ENCODE measurements around the gene UNC13A.

The UNC13A gene

GRCh38 chr19:17648786-17649185 lies 39.4 kb downstream of the UNC13A start:
- TF ChIP-seq JUND (IDR thresholded peaks at IDR 0.05; ENCODE audit: low read depth): no peak
- no peak for DNase-seq (ENCODE audit: low read depth in 1 of 2, low spot score in 1 of 2)
- in situ Hi-C loops (cut with HindIII; ENCODE audit: low pct_unique_long_range_greater_than_20kb, low sequenced_read_pairs): no loop called here

- in situ Hi-C loops (cut with HindIII; ENCODE audit: low pct_unique_long_range_greater_than_20kb, low sequenced_read_pairs): no loop called here
- peak in 1 of 2 experiments; percentile 33 for DNase-seq (ENCODE audit: low read depth in 1 of 2, low spot score in 1 of 2)
- TF ChIP-seq JUND (IDR thresholded peaks at IDR 0.05; ENCODE audit: low read depth): no peak
These were observed 40.0 kb downstream of the UNC13A start for GRCh38 chr19:17648097-17648660.

- in situ Hi-C loops (cut with HindIII; ENCODE audit: low pct_unique_long_range_greater_than_20kb, low sequenced_read_pairs): no loop called here
- no peak for TF ChIP-seq JUND (IDR thresholded peaks at IDR 0.05; ENCODE audit: low read depth)
- no peak for DNase-seq (ENCODE audit: low read depth in 1 of 2, low spot score in 1 of 2)
These were observed 40.8 kb downstream of the UNC13A start for GRCh38 chr19:17647071-17648020.

- TF ChIP-seq JUND (IDR thresholded peaks at IDR 0.05; ENCODE audit: low read depth): no peak
- in situ Hi-C loops (cut with HindIII; ENCODE audit: low pct_unique_long_range_greater_than_20kb, low sequenced_read_pairs): no loop called here
- DNase-seq (ENCODE audit: low read depth in 1 of 2, low spot score in 1 of 2): no peak
These were observed 41.7 kb downstream of the UNC13A start for GRCh38 chr19:17646441-17646840.

GRCh38 chr19:17645339-17645963 lies 42.7 kb downstream of the UNC13A start:
- DNase-seq (ENCODE audit: low read depth in 1 of 2, low spot score in 1 of 2): no peak
- no peak for TF ChIP-seq JUND (IDR thresholded peaks at IDR 0.05; ENCODE audit: low read depth)
- in situ Hi-C loops (cut with HindIII; ENCODE audit: low pct_unique_long_range_greater_than_20kb, low sequenced_read_pairs): no loop called here

GRCh38 chr19:17642656-17643055 lies 45.5 kb downstream of the UNC13A start:
- in situ Hi-C loops (cut with HindIII; ENCODE audit: low pct_unique_long_range_greater_than_20kb, low sequenced_read_pairs): no loop called here
- no peak for DNase-seq (ENCODE audit: low read depth in 1 of 2, low spot score in 1 of 2)
- TF ChIP-seq JUND (IDR thresholded peaks at IDR 0.05; ENCODE audit: low read depth): no peak

GRCh38 chr19:17641846-17642245 lies 46.3 kb downstream of the UNC13A start:
- no peak for TF ChIP-seq JUND (IDR thresholded peaks at IDR 0.05; ENCODE audit: low read depth)

GRCh38 chr19:17641181-17641580 lies 47.0 kb downstream of the UNC13A start:
- in situ Hi-C loops (cut with HindIII; ENCODE audit: low pct_unique_long_range_greater_than_20kb, low sequenced_read_pairs): no loop called here
- TF ChIP-seq JUND (IDR thresholded peaks at IDR 0.05; ENCODE audit: low read depth): no peak
- no peak for DNase-seq (ENCODE audit: low read depth in 1 of 2, low spot score in 1 of 2)

More at GRCh38 chr19:17641846-17642245, 46.3 kb downstream of the UNC13A start:
- DNase-seq (ENCODE audit: low read depth in 1 of 2, low spot score in 1 of 2): no peak
- in situ Hi-C loops (cut with HindIII; ENCODE audit: low pct_unique_long_range_greater_than_20kb, low sequenced_read_pairs): no loop called here

GRCh38 chr19:17633700-17634099 lies 54.5 kb downstream of the UNC13A start:
- no peak for DNase-seq (ENCODE audit: low read depth in 1 of 2, low spot score in 1 of 2)
- no peak for TF ChIP-seq JUND (IDR thresholded peaks at IDR 0.05; ENCODE audit: low read depth)
- in situ Hi-C loops (cut with HindIII; ENCODE audit: low pct_unique_long_range_greater_than_20kb, low sequenced_read_pairs): no loop called here

GRCh38 chr19:17632577-17632976 lies 55.6 kb downstream of the UNC13A start:
- in situ Hi-C loops (cut with HindIII; ENCODE audit: low pct_unique_long_range_greater_than_20kb, low sequenced_read_pairs): no loop called here
- TF ChIP-seq JUND (IDR thresholded peaks at IDR 0.05; ENCODE audit: low read depth): no peak
- DNase-seq (ENCODE audit: low read depth in 1 of 2, low spot score in 1 of 2): no peak

- DNase-seq (ENCODE audit: low read depth in 1 of 2, low spot score in 1 of 2): no peak
- in situ Hi-C loops (cut with HindIII; ENCODE audit: low pct_unique_long_range_greater_than_20kb, low sequenced_read_pairs): no loop called here
- TF ChIP-seq JUND (IDR thresholded peaks at IDR 0.05; ENCODE audit: low read depth): no peak
These were observed 58.4 kb downstream of the UNC13A start for GRCh38 chr19:17629760-17630159.

- no peak for DNase-seq (ENCODE audit: low read depth in 1 of 2, low spot score in 1 of 2)
- TF ChIP-seq JUND (IDR thresholded peaks at IDR 0.05; ENCODE audit: low read depth): no peak
- in situ Hi-C loops (cut with HindIII; ENCODE audit: low pct_unique_long_range_greater_than_20kb, low sequenced_read_pairs): no loop called here
These were observed 60.2 kb downstream of the UNC13A start for GRCh38 chr19:17627921-17628320.

- no peak for TF ChIP-seq JUND (IDR thresholded peaks at IDR 0.05; ENCODE audit: low read depth)
- no peak for DNase-seq (ENCODE audit: low read depth in 1 of 2, low spot score in 1 of 2)
- in situ Hi-C loops (cut with HindIII; ENCODE audit: low pct_unique_long_range_greater_than_20kb, low sequenced_read_pairs): no loop called here
These were observed 61.0 kb downstream of the UNC13A start for GRCh38 chr19:17627161-17627560.
